IMR-90 (cell line): ENCODE data around the gene LMOD1. TPM values are rescaled to one million over a fixed set of nuclear protein-coding genes. Genes with fewer than 3 reads are reported as not detected.

ENCODE experiments used
- ATAC-seq: fragments of 200-7000 bp; cut with Tn5 transposase; 2 replicates; pipeline ENCODE4 v1.9.1; 2020; ENCODE audit warnings: low read depth, mild to moderate bottlenecking, moderate library complexity
- BruUV-seq: library from RNA; stranded (reverse); fragments of 400-500 nt; replicated peaks from 2 replicates; lab custom pipeline; 2021; lab: Mats Ljungman, UMichigan
- CTCF ChIA-PET: fragments of 300-600 bp; formaldehyde crosslinking; extraction: SDS; loops from one replicate; lab custom pipeline; 2021; ENCODE audit warnings: antibody characterized with exemption; lab: Yijun Ruan, JAX
- POLR2A ChIA-PET: fragments of 300-600 bp; sonication (Branson Sonifier 250); formaldehyde crosslinking; loops from one replicate; lab custom pipeline; 2022; ENCODE audit warnings: antibody characterized with exemption; ENCODE audit not compliant: unreplicated experiment; lab: Charles Lee
- DNase-seq: peaks from one replicate; pipeline ENCODE4 v3.0.0; 2013
- H2AFZ ChIP-seq: replicated peaks from 2 replicates; pipeline ENCODE3; 2013; ENCODE audit warnings: low read length, mild to moderate bottlenecking; ENCODE audit not compliant: poor library complexity
- H2AK5ac ChIP-seq: 2 replicates; pipeline ENCODE4 v1.6.1; 2013; ENCODE audit warnings: low read depth, low read length, inconsistent platforms
- H2AK9ac ChIP-seq: replicated peaks from 2 replicates; pipeline ENCODE3; 2013; ENCODE audit warnings: mild to moderate bottlenecking, low read depth, low read length, moderate library complexity; ENCODE audit not compliant: poor library complexity
- H2BK120ac ChIP-seq: 2 replicates; pipeline ENCODE4 v1.6.1; 2013; ENCODE audit warnings: low read depth, low read length, inconsistent platforms
- H2BK15ac ChIP-seq: 3 replicates; pipeline ENCODE4 v1.6.1; 2013; ENCODE audit warnings: low read depth, low read length, inconsistent platforms
- H2BK20ac ChIP-seq: 2 replicates; pipeline ENCODE4 v1.6.1; 2013; ENCODE audit warnings: low read depth, mild to moderate bottlenecking, inconsistent platforms, low read length, moderate library complexity
- H2BK5ac ChIP-seq: 2 replicates; pipeline ENCODE4 v1.6.1; 2013; ENCODE audit warnings: mild to moderate bottlenecking, low read depth, low read length, inconsistent platforms; ENCODE audit not compliant: poor library complexity, severe bottlenecking
- H3K14ac ChIP-seq: replicated peaks from 2 replicates; pipeline ENCODE4 v1.6.1; 2013; ENCODE audit warnings: low read depth, low read length, inconsistent platforms
- H3K18ac ChIP-seq: 2 replicates; pipeline ENCODE4 v1.6.1; 2013; ENCODE audit warnings: low read depth, low read length, control low read depth
- H3K23ac ChIP-seq: 2 replicates; pipeline ENCODE4 v1.6.1; 2013; ENCODE audit warnings: low read depth, low read length, inconsistent platforms
- H3K27ac ChIP-seq: 2 replicates; pipeline ENCODE4 v1.5.1; 2013; ENCODE audit warnings: mild to moderate bottlenecking, control low read depth, low read length; ENCODE audit not compliant: insufficient read depth
- H3K27me3 ChIP-seq: 2 replicates; pipeline ENCODE4 v1.6.1; 2013; ENCODE audit warnings: low read length; ENCODE audit not compliant: control insufficient read depth, insufficient read depth
- H3K36me3 ChIP-seq: 2 replicates; pipeline ENCODE4 v1.6.1; 2013; ENCODE audit warnings: low read length, mixed read lengths; ENCODE audit not compliant: control insufficient read depth, insufficient read depth
- H3K4ac ChIP-seq: 2 replicates; pipeline ENCODE4 v1.6.1; 2013; ENCODE audit warnings: low read depth, low read length, inconsistent platforms
- H3K4me1 ChIP-seq: 2 replicates; pipeline ENCODE4 v1.6.1; 2013; ENCODE audit warnings: low read length, mixed read lengths; ENCODE audit not compliant: control insufficient read depth, insufficient read depth
- H3K4me2 ChIP-seq: 2 replicates; pipeline ENCODE4 v1.6.1; 2013; ENCODE audit warnings: low read depth, mild to moderate bottlenecking, control low read depth, low read length, moderate library complexity
- H3K4me3 ChIP-seq: 2 replicates; pipeline ENCODE4 v1.5.1; 2013; ENCODE audit warnings: low read depth, mild to moderate bottlenecking, control low read depth, low read length, moderate library complexity; ENCODE audit not compliant: insufficient read depth
- H3K56ac ChIP-seq: 2 replicates; pipeline ENCODE4 v1.6.1; 2013; ENCODE audit warnings: low read length, inconsistent platforms; ENCODE audit not compliant: insufficient read depth; ENCODE audit errors: extremely low read depth
- H3K79me1 ChIP-seq, 2 experiments: 2 replicates each; pipeline ENCODE4 v1.6.1; 2013; ENCODE audit warnings: low read length in 2 of 2, inconsistent platforms in 1 of 2, low read depth in 1 of 2
- H3K9ac ChIP-seq: 2 replicates; pipeline ENCODE4 v1.6.1; 2013; ENCODE audit warnings: low read depth, low read length, control low read depth
- H3K9me1 ChIP-seq: 2 replicates; pipeline ENCODE4 v1.6.1; 2013; ENCODE audit warnings: low read length, inconsistent platforms; ENCODE audit not compliant: insufficient read depth
- H3K9me3 ChIP-seq: 2 replicates; pipeline ENCODE4 v1.6.1; 2013; ENCODE audit warnings: low read length; ENCODE audit not compliant: control insufficient read depth, insufficient read depth
- H4K20me1 ChIP-seq: 2 replicates; pipeline ENCODE4 v1.6.1; 2013; ENCODE audit warnings: low read length, inconsistent platforms; ENCODE audit not compliant: insufficient read depth
- H4K5ac ChIP-seq: 2 replicates; pipeline ENCODE4 v1.6.1; 2013; ENCODE audit warnings: mild to moderate bottlenecking, low read depth, low read length, control low read depth
- H4K8ac ChIP-seq, 2 experiments: 2 replicates each; pipeline ENCODE4 v1.6.1; 2013; ENCODE audit warnings: low read depth in 2 of 2, low read length in 2 of 2, control low read depth in 1 of 2, inconsistent platforms in 1 of 2
- H4K91ac ChIP-seq: 2 replicates; pipeline ENCODE4 v1.6.1; 2013; ENCODE audit warnings: low read depth, low read length, inconsistent platforms; ENCODE audit not compliant: insufficient read depth
- BHLHE40 ChIP-seq: fragments of 150-350 bp; IDR thresholded peaks from 2 replicates; pipeline ENCODE4 v1.6.1; 2016; ENCODE audit warnings: mild to moderate bottlenecking, low read depth, low read length
- CHD1 ChIP-seq: IDR thresholded peaks from 2 replicates; pipeline ENCODE4 v1.6.1; 2012; ENCODE audit warnings: low read depth, low read length, improper control_type of control experiment
- FOS ChIP-seq: fragments of 150-350 bp; IDR thresholded peaks from 2 replicates; pipeline ENCODE4 v1.6.1; 2016; ENCODE audit warnings: low read depth, low read length
- MAFK ChIP-seq: IDR thresholded peaks from 2 replicates; pipeline ENCODE4 v1.6.1; 2012; ENCODE audit warnings: low read depth, low read length, improper control_type of control experiment
- MAZ ChIP-seq: IDR thresholded peaks from 2 replicates; pipeline ENCODE4 v1.6.1; 2012; ENCODE audit warnings: low read depth, mild to moderate bottlenecking, low read length, improper control_type of control experiment, moderate library complexity, borderline replicate concordance
- MXI1 ChIP-seq: IDR thresholded peaks from 2 replicates; pipeline ENCODE4 v1.6.1; 2012; ENCODE audit warnings: low read depth, mild to moderate bottlenecking, low read length, moderate library complexity, borderline replicate concordance
- NFE2L2 ChIP-seq: fragments of 150-350 bp; IDR thresholded peaks from 2 replicates; pipeline ENCODE4 v1.6.1; 2016; ENCODE audit warnings: low read depth, mild to moderate bottlenecking, low read length
- POLR2A ChIP-seq: IDR thresholded peaks from 2 replicates; pipeline ENCODE4 v1.6.1; 2012; ENCODE audit warnings: mild to moderate bottlenecking, low read depth, low read length
- RFX5 ChIP-seq: IDR thresholded peaks from 2 replicates; pipeline ENCODE4 v1.8.0; 2012; ENCODE audit warnings: low read depth, mild to moderate bottlenecking, low read length, moderate library complexity
- WGBS, 2 experiments: methylation state at CpG; one replicate each; pipeline versions ENCODE4 v1.1.5 to v1.1.7; 2013; ENCODE audit warnings: missing lambda C conversion rate in 2 of 2; ENCODE audit not compliant: insufficient read length in 1 of 2; ENCODE audit errors: extremely low coverage in 2 of 2; 5-methylcytosine and 5-hydroxymethylcytosine counted together
- dilution Hi-C: fragments of 300-500 bp; cut with HindIII; formaldehyde crosslinking; loops from one replicate; pipeline ENCODE4 v1.14.3; 2018; ENCODE audit warnings: low sequenced_read_pairs; ENCODE audit not compliant: unreplicated experiment
- in situ Hi-C: fragments of 300-500 bp; cut with MboI; formaldehyde crosslinking; loops from 3 replicates; pipeline ENCODE4 v1.14.3; 2019; ENCODE audit warnings: low sequenced_read_pairs, inconsistent platforms, mixed read lengths
- intact Hi-C: fragments of 100-400 bp; cut with micrococcal nuclease; formaldehyde crosslinking; loops from 2 replicates; pipeline ENCODE4 v1.10.0; 2022
- polyA plus RNA-seq, 3 experiments: library from polyadenylated mRNA; depleted of rRNA; stranded (reverse); fragments of >200 nt; gene quantifications; 2 replicates each; pipeline ENCODE4 v1.2.3, GENCODE V29; 2012; ENCODE audit warnings: low replicate concordance in 1 of 3
- total RNA-seq: library from RNA; depleted of rRNA; stranded (reverse); fragments of >200 nt; gene quantifications from 2 replicates; pipeline ENCODE4 v1.2.3, GENCODE V29; 2012
- TF ChIP-seq, protein P1 (sequence below): fragments of 150-350 bp; IDR thresholded peaks from 2 replicates; pipeline ENCODE4 v1.6.1; 2016; ENCODE audit warnings: low read depth, mild to moderate bottlenecking, low read length, moderate library complexity, borderline replicate concordance
- TF ChIP-seq, protein P2 (sequence below): fragments of 150-350 bp; IDR thresholded peaks from 2 replicates; pipeline ENCODE4 v1.6.1; 2017; ENCODE audit warnings: mild to moderate bottlenecking, antibody characterized with exemption, low read length, low read depth

Gene LMOD1
- total and polyA plus RNA-seq, 2 of the 4 experiments (the other 2 are of a cell fraction), result 51.7 to 53.2 TPM

- H3K4me3 ChIP-seq, result no peak overlapping the region
- ATAC-seq (peak; percentile 63), DNase-seq (peak; percentile 94)
- H3K4ac ChIP-seq, result peak overlapping the region; percentile 98
- H2AFZ ChIP-seq, result peak overlapping the region; percentile 71
- POLR2A ChIA-PET, result interaction anchor here (1.3 to 1.5 kb wide), 2 partner anchors 13 to 29 kb away, joined by 5 to 8 read pairs; partner anchors contain the start of gene LMOD1
- dilution Hi-C loops (no loop called here), intact Hi-C loops (loop anchor here (2.0 kb wide), 2 partner anchors 21 to 29 kb away; partner anchors contain the start of gene LMOD1), in situ Hi-C loops (no loop called here)
- no peak for TF ChIP-seq CHD1
- no peak for TF ChIP-seq MAZ
- peak; percentile 84; the same call in 1 of the 2 replicates for TF ChIP-seq FOS
- no peak for TF ChIP-seq NFE2L2
- no peak for TF ChIP-seq MXI1
- no peak for TF ChIP-seq RFX5
- TF ChIP-seq, protein P1, sequence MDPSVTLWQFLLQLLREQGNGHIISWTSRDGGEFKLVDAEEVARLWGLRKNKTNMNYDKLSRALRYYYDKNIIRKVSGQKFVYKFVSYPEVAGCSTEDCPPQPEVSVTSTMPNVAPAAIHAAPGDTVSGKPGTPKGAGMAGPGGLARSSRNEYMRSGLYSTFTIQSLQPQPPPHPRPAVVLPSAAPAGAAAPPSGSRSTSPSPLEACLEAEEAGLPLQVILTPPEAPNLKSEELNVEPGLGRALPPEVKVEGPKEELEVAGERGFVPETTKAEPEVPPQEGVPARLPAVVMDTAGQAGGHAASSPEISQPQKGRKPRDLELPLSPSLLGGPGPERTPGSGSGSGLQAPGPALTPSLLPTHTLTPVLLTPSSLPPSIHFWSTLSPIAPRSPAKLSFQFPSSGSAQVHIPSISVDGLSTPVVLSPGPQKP, result no peak
- no peak for TF ChIP-seq POLR2A
- 0 out of 2 replicates have a peak, but pooled peaks have one; percentile 24 for TF ChIP-seq BHLHE40
- TF ChIP-seq, protein P2, sequence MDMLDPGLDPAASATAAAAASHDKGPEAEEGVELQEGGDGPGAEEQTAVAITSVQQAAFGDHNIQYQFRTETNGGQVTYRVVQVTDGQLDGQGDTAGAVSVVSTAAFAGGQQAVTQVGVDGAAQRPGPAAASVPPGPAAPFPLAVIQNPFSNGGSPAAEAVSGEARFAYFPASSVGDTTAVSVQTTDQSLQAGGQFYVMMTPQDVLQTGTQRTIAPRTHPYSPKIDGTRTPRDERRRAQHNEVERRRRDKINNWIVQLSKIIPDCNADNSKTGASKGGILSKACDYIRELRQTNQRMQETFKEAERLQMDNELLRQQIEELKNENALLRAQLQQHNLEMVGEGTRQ, result no peak
- TF ChIP-seq MAFK, result 0 out of 2 replicates have a peak, but pooled peaks have one; percentile 8
- H3K27ac ChIP-seq, result peak overlapping the region; percentile 97
- 59% methylated on average over 4 of the region's 7 CpGs; no CpG with 5 or more reads in 1 of the 2 experiments for WGBS, 2 experiments
- peaks cover 13% of the 10 kb centered on the region for H3K36me3 ChIP-seq
- H2AK5ac ChIP-seq, result peak overlapping the region; percentile 99
- H2BK120ac ChIP-seq, result peak overlapping the region; percentile 98
- H2BK5ac ChIP-seq, result peak overlapping the region; percentile 92
- H3K4me1 ChIP-seq, result peaks cover 40% of the 10 kb centered on the region
- H4K5ac ChIP-seq, result peak overlapping the region; percentile 78
- peak overlapping the region; percentile 88 for H3K18ac ChIP-seq
- peaks cover 5% of the 10 kb centered on the region; the same call in 1 of the 2 replicates for H4K20me1 ChIP-seq
- H3K9ac ChIP-seq, result peak overlapping the region; percentile 87
- no peaks in the 10 kb centered on the region for H3K9me3 ChIP-seq
- CTCF ChIA-PET, result interaction anchor here (0.9 kb wide), 1 partner anchor 21 kb away, joined by 3 read pairs; no protein-coding TSS in a partner anchor
- peak overlapping the region; percentile 99 for H4K91ac ChIP-seq
- peak overlapping the region; percentile 96 for H3K56ac ChIP-seq
- peaks cover 44% of the 10 kb centered on the region for H3K9me1 ChIP-seq
- peak overlapping the region; percentile 98 for H3K23ac ChIP-seq
- H2BK20ac ChIP-seq, result peak overlapping the region; percentile 96
- H2BK15ac ChIP-seq, result peak overlapping the region; percentile 94
- H2AK9ac ChIP-seq, result peak overlapping the region; percentile 85
- H3K4me2 ChIP-seq, result peak overlapping the region; percentile 60
- BruUV-seq, result no TSS peak
- peak overlapping the region; percentile 97 for H3K14ac ChIP-seq
- peak overlapping the region; percentile 80 to 95 for H4K8ac ChIP-seq
- no peaks in the 10 kb centered on the region for H3K27me3 ChIP-seq
- H3K79me1 ChIP-seq, result peaks cover 44 to 69% of the 10 kb centered on the region in 2 experiments
These were observed 28.9 kb downstream of the LMOD1 start for GRCh38 chr1:201917362-201918033.
